ENCODE data around the gene RNF207.

RNF207 gene

DNA sequence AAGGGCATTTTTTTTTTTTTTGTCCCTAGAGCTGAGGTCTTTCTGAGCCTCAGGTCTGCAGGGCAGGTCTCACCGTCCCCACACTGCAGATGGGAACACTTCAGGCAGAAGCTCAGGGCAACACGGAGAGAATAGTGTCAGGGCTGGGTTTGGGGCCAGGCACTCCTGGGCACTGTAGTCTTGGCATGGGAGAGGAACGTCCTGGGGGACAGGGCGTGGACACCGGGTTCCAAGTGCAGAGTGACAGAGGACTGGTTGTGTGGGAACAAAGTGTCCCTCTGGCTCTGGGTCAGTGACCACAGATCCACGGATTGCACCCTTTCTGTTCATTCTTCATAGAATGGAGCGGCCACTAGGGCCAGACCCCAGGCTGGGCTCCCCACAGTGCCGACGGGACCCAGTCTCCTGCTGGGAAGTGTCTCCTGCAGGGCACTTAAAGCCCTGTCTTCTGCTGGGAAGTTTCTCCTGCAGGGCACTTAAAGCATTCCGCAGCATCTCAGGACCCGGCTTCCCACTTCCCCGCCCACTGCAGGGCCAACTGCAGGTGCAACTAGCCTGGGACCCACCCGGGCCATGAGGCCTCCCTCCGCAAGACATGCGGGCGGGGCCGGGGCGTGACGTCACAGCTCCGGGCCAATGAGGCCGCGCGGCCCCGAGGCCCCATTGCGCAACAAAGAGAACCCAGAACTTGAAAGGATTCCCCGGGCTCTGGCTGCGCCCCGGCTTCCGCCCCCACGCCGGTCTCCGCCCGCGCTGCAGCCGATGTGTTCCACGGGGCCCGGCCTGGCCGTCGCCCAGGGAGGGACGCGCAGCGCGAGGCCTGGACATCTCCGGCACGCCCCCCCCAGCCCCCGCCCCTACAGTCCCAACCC lies 53.8 kb downstream of the RNF207 start (continued):
- TF ChIP-seq ZNF629 (tag by site-specific recombination; IDR thresholded peaks at IDR 0.05) = peak; percentile 97
- peak; percentile 77 for TF ChIP-seq KLF9 (tag by site-specific recombination; IDR thresholded peaks at IDR 0.05; ENCODE audit: low read depth)
- TF ChIP-seq, protein P1, sequence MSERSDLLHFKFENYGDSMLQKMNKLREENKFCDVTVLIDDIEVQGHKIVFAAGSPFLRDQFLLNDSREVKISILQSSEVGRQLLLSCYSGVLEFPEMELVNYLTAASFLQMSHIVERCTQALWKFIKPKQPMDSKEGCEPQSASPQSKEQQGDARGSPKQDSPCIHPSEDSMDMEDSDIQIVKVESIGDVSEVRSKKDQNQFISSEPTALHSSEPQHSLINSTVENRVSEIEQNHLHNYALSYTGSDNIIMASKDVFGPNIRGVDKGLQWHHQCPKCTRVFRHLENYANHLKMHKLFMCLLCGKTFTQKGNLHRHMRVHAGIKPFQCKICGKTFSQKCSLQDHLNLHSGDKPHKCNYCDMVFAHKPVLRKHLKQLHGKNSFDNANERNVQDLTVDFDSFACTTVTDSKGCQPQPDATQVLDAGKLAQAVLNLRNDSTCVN (tag by site-specific recombination; optimal IDR thresholded peaks at IDR 0.05) = peak; percentile 79
- peak; percentile 31; the same call in 1 of the 2 replicates for TF ChIP-seq ZXDB (tag by site-specific recombination; IDR thresholded peaks at IDR 0.05)
- TF ChIP-seq ZFP69B (tag by site-specific recombination; IDR thresholded peaks at IDR 0.05) = peak; percentile 98
- TF ChIP-seq ZBTB8A (tag by site-specific recombination; IDR thresholded peaks at IDR 0.05) = peak; percentile 73
- peak; percentile 28; the same call in 1 of the 2 replicates for TF ChIP-seq SP7 (tag by site-specific recombination; IDR thresholded peaks at IDR 0.05)
- TF ChIP-seq BCL11A (tag by site-specific recombination; IDR thresholded peaks at IDR 0.05; ENCODE audit: low read depth) = no peak
- no peak for TF ChIP-seq ZNF354C (tag by site-specific recombination; IDR thresholded peaks at IDR 0.05; ENCODE audit: borderline replicate concordance, low read depth)
- TF ChIP-seq, protein P2, sequence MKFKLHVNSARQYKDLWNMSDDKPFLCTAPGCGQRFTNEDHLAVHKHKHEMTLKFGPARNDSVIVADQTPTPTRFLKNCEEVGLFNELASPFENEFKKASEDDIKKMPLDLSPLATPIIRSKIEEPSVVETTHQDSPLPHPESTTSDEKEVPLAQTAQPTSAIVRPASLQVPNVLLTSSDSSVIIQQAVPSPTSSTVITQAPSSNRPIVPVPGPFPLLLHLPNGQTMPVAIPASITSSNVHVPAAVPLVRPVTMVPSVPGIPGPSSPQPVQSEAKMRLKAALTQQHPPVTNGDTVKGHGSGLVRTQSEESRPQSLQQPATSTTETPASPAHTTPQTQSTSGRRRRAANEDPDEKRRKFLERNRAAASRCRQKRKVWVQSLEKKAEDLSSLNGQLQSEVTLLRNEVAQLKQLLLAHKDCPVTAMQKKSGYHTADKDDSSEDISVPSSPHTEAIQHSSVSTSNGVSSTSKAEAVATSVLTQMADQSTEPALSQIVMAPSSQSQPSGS (tag by site-specific recombination; IDR thresholded peaks at IDR 0.05; ENCODE audit: low read depth) = peak; percentile 94
- peak; percentile 80 for TF ChIP-seq SP2 (tag by site-specific recombination; IDR thresholded peaks at IDR 0.05)
- TF ChIP-seq KLF1 (tag by site-specific recombination; IDR thresholded peaks at IDR 0.05) = peak; percentile 31
- no peak for TF ChIP-seq GFI1B (tag by site-specific recombination; IDR thresholded peaks at IDR 0.05)
- peak; percentile 45; the same call in 1 of the 2 replicates for TF ChIP-seq KLF8 (tag by site-specific recombination; IDR thresholded peaks at IDR 0.05)
- 0 out of 2 replicates have a peak, but pooled peaks have one; percentile 4 for TF ChIP-seq ZSCAN30 (tag by site-specific recombination; IDR thresholded peaks at IDR 0.05)
- 0 out of 2 replicates have a peak, but pooled peaks have one; percentile 21 for TF ChIP-seq ZNF76 (tag by site-specific recombination; IDR thresholded peaks at IDR 0.05; ENCODE audit: borderline replicate concordance, low read depth)
- no peak for TF ChIP-seq ZNF48 (tag by site-specific recombination; IDR thresholded peaks at IDR 0.05)
- peak; percentile 12; the same call in 1 of the 2 replicates for TF ChIP-seq TCF7L2 (IDR thresholded peaks at IDR 0.05; ENCODE audit: borderline replicate concordance, low read depth, low read length)
- TF ChIP-seq KLF10 (tag by site-specific recombination; IDR thresholded peaks at IDR 0.05) = no peak
- TF ChIP-seq KLF17 (tag by site-specific recombination; IDR thresholded peaks at IDR 0.05) = peak; percentile 56
- TF ChIP-seq ZNF24 (tag by site-specific recombination; IDR thresholded peaks at IDR 0.05) = no peak
- no peak for TF ChIP-seq ZNF121 (tag by site-specific recombination; IDR thresholded peaks at IDR 0.05)

DNA sequence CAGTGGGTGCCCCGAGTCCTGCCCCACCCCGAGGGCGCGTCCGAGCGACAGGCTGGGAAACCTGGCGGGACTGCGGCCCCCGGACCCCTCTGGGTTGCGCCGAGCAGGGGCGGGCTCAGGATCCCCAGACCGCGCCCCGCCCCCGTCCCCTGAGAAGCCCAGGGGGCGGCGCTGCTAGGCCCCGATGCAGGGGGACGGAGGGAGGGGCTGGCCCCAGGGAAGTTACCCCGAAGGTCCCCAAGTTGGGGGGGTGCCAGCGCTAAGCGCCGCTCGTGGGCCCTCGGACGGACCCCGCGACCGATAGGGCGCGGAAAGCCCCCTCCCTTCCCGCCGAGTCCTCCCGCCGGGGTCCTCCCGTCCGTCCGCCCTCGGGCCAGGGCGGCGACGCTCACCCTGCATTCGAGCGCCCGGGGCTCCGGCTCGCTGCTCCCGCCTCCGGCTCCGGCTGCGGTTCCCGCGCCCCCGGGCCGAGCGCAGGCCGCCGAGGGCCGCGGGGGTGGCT lies 54.6 kb downstream of the RNF207 start:
- ChIA-PET CTCF (interaction anchor here (3.0 kb wide), 1 partner anchor 14 kb away, joined by 12 read pairs; no protein-coding TSS in a partner anchor), POLR2A (no interaction called here)
- Histone ChIP-seq H3K27ac (ENCODE audit: extremely low read depth, low read depth, low read length) (peak overlapping the region; percentile 60; the same call in 1 of the 2 replicates), H3K36me3 (ENCODE audit: control insufficient read depth in 2 of 2, insufficient read depth in 1 of 2, low read length in 2 of 2) (peaks cover 0 to 10% of the 10 kb centered on the region in 2 experiments; a peak in 1 of 3 replicates), H3K4me1 (ENCODE audit: control insufficient read depth, insufficient read depth, low read length) (0 out of 2 replicates have a peak, but pooled peaks cover 2% of the 10 kb centered on the region), H3K4me3 (ENCODE audit: low read depth, low read length) (peak overlapping the region; percentile 46), H3K9me3 (ENCODE audit: control insufficient read depth, insufficient read depth, low read depth, low read length) (no peaks in the 10 kb centered on the region)
- TF ChIP-seq ZXDB (tag by site-specific recombination; IDR thresholded peaks at IDR 0.05) (peak; percentile 53; the same call in 1 of the 2 replicates), ZNF777 (tag by site-specific recombination; IDR thresholded peaks at IDR 0.05; ENCODE audit: borderline replicate concordance) (no peak; the same call in 1 of the 2 replicates), PRDM10 (tag by site-specific recombination; IDR thresholded peaks at IDR 0.05) (peak; percentile 31), ZNF423 (tag by site-specific recombination; IDR thresholded peaks at IDR 0.05) (peak; percentile 14; the same call in 1 of the 2 replicates), KLF8 (tag by site-specific recombination; IDR thresholded peaks at IDR 0.05) (peak; percentile 8; the same call in 1 of the 2 replicates), SP2 (tag by site-specific recombination; IDR thresholded peaks at IDR 0.05) (peak; percentile 17), ZNF398 (tag by site-specific recombination; IDR thresholded peaks at IDR 0.05) (peak; percentile 64)

All from HEK293 (cell line).